ENCODE data around the gene SFTPD.
"Not testable (repeated sequence)": the region's sequence is repeated elsewhere in the genome, so short reads cannot be mapped to it uniquely, and the experiment has no call there.

DNA sequence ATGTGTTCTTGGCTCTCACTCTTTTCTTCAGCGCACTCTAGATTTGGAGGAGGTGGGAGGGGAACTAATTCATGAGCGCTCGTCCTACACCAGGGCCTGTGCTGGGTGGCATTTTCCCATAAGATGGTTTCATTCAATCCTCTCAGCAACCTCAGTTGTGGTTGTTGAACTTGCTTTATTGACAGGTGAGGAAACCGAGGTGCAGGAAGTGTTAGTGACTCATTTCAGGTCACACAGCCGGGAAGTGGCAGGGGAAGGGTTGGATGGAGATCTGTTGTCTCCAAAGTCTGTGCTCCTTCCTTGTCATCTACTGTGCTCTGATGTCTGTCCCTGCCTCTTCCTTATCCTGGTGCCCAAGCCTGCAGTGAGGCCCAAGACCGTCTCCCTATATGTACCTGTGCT, 26.9 kb downstream of the SFTPD start:
- not testable (repeated sequence) for TF ChIP-seq POLR2AphosphoS5, POLR2A, EP300 (IDR thresholded peaks at IDR 0.05)
- TF ChIP-seq, protein P1, sequence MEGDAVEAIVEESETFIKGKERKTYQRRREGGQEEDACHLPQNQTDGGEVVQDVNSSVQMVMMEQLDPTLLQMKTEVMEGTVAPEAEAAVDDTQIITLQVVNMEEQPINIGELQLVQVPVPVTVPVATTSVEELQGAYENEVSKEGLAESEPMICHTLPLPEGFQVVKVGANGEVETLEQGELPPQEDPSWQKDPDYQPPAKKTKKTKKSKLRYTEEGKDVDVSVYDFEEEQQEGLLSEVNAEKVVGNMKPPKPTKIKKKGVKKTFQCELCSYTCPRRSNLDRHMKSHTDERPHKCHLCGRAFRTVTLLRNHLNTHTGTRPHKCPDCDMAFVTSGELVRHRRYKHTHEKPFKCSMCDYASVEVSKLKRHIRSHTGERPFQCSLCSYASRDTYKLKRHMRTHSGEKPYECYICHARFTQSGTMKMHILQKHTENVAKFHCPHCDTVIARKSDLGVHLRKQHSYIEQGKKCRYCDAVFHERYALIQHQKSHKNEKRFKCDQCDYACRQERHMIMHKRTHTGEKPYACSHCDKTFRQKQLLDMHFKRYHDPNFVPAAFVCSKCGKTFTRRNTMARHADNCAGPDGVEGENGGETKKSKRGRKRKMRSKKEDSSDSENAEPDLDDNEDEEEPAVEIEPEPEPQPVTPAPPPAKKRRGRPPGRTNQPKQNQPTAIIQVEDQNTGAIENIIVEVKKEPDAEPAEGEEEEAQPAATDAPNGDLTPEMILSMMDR (IDR thresholded peaks at IDR 0.05), result not testable (repeated sequence)
